CD4-positive, alpha-beta T cell (primary cell): ENCODE measurements around the gene NELFB. TPM values are rescaled to one million over a fixed set of nuclear protein-coding genes. Genes with fewer than 3 reads are reported as not detected.
A peak's percentile ranks its signal among the peaks of the same experiment; 100 is the strongest.

Experiments used
- ATAC-seq: fragments of 200-7000 bp; cut with Tn5 transposase; one replicate; pipeline ENCODE4 v1.10.0; 2022; ENCODE audit warnings: mild to moderate bottlenecking; ENCODE audit not compliant: poor library complexity
- CTCF ChIA-PET: fragments of 350-600 bp; sonication (Branson Sonifier 250); formaldehyde crosslinking; loops from one replicate; lab custom pipeline; 2021; ENCODE audit warnings: antibody characterized with exemption, inconsistent platforms; lab: Charles Lee
- POLR2A ChIA-PET: fragments of 350-600 bp; sonication (Branson Sonifier 250); formaldehyde crosslinking; loops from one replicate; lab custom pipeline; 2021; ENCODE audit warnings: antibody characterized with exemption, inconsistent platforms; lab: Charles Lee
- DNase-seq, 14 experiments: peaks; one replicate each; pipeline ENCODE4 v3.0.0-alpha.2; 2013 to 2020; ENCODE audit warnings: mixed read lengths in 2 of 14
- H3K27ac ChIP-seq, 2 donors: one replicate each; pipeline versions ENCODE4 v1.5.1 to v1.7.0; 2013; ENCODE audit warnings: low read length in 2 of 2, low read depth in 1 of 2, mild to moderate bottlenecking in 1 of 2
- H3K27me3 ChIP-seq, 2 experiments: 1 replicate in 1 of 2; 2 replicates in 1 of 2; pipeline versions ENCODE4 v1.6.1 to v1.7.0; 2013; ENCODE audit warnings: low read length in 2 of 2, control low read depth in 1 of 2, mild to moderate bottlenecking in 1 of 2, moderate library complexity in 1 of 2; ENCODE audit not compliant: insufficient read depth in 2 of 2, control insufficient read depth in 1 of 2
- H3K36me3 ChIP-seq: one replicate; pipeline ENCODE4 v1.6.1; 2013; ENCODE audit warnings: low read length, control low read depth; ENCODE audit not compliant: insufficient read depth
- H3K4me1 ChIP-seq: one replicate; pipeline ENCODE4 v1.6.1; 2013; ENCODE audit warnings: low read length, control low read depth; ENCODE audit not compliant: insufficient read depth
- H3K4me3 ChIP-seq: one replicate; pipeline ENCODE4 v1.5.1; 2013; ENCODE audit warnings: mild to moderate bottlenecking, low read length, moderate library complexity
- H3K9me3 ChIP-seq, 2 experiments: 1 replicate in 1 of 2; 2 replicates in 1 of 2; pipeline versions ENCODE4 v1.6.1 to v1.7.0; 2013; ENCODE audit warnings: low read length in 2 of 2, mild to moderate bottlenecking in 2 of 2, control low read depth in 1 of 2, moderate library complexity in 1 of 2; ENCODE audit not compliant: control insufficient read depth in 1 of 2, insufficient read depth in 1 of 2
- H3K27ac Mint-ChIP-seq: one replicate; pipeline ENCODE4 v1.8.0; 2020; ENCODE audit warnings: mixed read lengths
- H3K27me3 Mint-ChIP-seq: one replicate; pipeline ENCODE4 v1.8.0; 2021; ENCODE audit warnings: mixed read lengths
- H3K36me3 Mint-ChIP-seq: one replicate; pipeline ENCODE4 v1.8.0; 2021; ENCODE audit warnings: low read depth, mixed read lengths
- H3K4me1 Mint-ChIP-seq: one replicate; pipeline ENCODE4 v1.8.0; 2021; ENCODE audit warnings: low read depth, mixed read lengths
- H3K4me3 Mint-ChIP-seq: one replicate; pipeline ENCODE4 v1.8.0; 2020; ENCODE audit warnings: mild to moderate bottlenecking, mixed read lengths
- H3K9me3 Mint-ChIP-seq: one replicate; pipeline ENCODE4 v1.8.0; 2020; ENCODE audit warnings: mixed read lengths
- intact Hi-C, 2 experiments: fragments of 100-400 bp; cut with DNase I in 1 of 2; cut with micrococcal nuclease in 1 of 2; formaldehyde crosslinking; loops; one replicate each; pipeline versions ENCODE4 v1.15.1 to v1.9.0; 2023 to 2025; cut with DNase I, micrococcal nuclease
- total RNA-seq, 174 experiments: library from RNA in 2 of 174; stranded (reverse) in 2 of 174; gene quantifications; one replicate each; pipeline ENCODE4 v1.2.3 and lab custom pipeline; 2021 to 2026
- TF ChIP-seq, protein P1 (sequence below): fragments of 200-600 bp; IDR thresholded peaks from one replicate; pipeline ENCODE4 v1.8.0; 2022; ENCODE audit warnings: antibody characterized with exemption, mild to moderate bottlenecking

NELFB gene
- total RNA-seq, 2 experiments from 2014 or later, result 20.7 to 21.2 TPM

DNA sequence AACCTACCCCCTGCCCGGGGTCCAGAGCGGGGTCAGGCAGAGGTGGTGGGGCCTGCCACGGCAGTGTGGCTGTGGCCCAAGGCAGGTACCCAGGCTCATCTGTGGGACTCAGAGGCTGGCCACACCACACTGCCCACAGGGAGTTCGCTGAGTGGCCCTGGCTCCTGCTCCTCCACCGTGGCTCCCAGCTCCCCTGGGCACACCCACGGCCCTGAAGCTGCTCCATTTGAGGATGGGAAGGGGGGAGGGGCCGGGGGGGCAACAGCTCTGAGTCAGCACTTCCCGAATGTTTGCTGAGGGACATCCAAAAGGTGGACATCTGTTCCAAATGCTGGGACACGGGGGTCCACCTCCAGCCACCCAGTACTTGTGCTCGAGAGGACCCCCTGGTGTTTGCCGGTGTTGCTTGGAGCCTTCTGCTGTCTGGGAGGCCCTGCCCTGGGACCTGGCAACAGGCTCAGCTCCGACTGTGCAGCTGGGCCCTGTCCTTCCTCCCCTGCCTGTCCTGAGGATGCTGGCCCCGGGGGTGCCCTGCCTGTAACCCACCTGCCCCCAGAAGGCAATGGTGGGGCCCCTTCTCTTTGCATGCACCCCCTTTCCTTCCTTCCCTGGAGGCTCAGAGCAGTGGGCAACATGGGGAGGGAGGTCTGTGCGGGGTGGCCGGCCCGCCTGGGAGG is 49.4 kb downstream of the NELFB start:
- peaks cover 49% of the 10 kb centered on the region for H3K4me1 ChIP-seq
- H3K4me3 ChIP-seq, result no peak overlapping the region
- H3K27me3 ChIP-seq, result peaks cover 9 to 15% of the 10 kb centered on the region in 2 experiments
- POLR2A ChIA-PET, result no interaction called here
- DNase-seq (peak in 2 of 14 experiments; percentile 30), ATAC-seq (no peak)
- H3K36me3 Mint-ChIP-seq, result no peaks in the 10 kb centered on the region
- H3K27me3 Mint-ChIP-seq, result peaks cover 8% of the 10 kb centered on the region
- CTCF ChIA-PET, result no interaction called here
- no peak overlapping the region for H3K27ac Mint-ChIP-seq
- no peak overlapping the region for H3K27ac ChIP-seq
- peaks cover 11% of the 10 kb centered on the region for H3K4me1 Mint-ChIP-seq
- no peaks in the 10 kb centered on the region for H3K36me3 ChIP-seq
- H3K4me3 Mint-ChIP-seq, result no peak overlapping the region
- intact Hi-C loops, result loop anchor here in 1 of 2 experiments (5.0 kb wide), 1 partner anchor 158 kb away; no protein-coding TSS in a partner anchor
- peaks cover 0 to 3% of the 10 kb centered on the region in 2 experiments for H3K9me3 ChIP-seq
- H3K9me3 Mint-ChIP-seq, result no peaks in the 10 kb centered on the region
- TF ChIP-seq, protein P1, sequence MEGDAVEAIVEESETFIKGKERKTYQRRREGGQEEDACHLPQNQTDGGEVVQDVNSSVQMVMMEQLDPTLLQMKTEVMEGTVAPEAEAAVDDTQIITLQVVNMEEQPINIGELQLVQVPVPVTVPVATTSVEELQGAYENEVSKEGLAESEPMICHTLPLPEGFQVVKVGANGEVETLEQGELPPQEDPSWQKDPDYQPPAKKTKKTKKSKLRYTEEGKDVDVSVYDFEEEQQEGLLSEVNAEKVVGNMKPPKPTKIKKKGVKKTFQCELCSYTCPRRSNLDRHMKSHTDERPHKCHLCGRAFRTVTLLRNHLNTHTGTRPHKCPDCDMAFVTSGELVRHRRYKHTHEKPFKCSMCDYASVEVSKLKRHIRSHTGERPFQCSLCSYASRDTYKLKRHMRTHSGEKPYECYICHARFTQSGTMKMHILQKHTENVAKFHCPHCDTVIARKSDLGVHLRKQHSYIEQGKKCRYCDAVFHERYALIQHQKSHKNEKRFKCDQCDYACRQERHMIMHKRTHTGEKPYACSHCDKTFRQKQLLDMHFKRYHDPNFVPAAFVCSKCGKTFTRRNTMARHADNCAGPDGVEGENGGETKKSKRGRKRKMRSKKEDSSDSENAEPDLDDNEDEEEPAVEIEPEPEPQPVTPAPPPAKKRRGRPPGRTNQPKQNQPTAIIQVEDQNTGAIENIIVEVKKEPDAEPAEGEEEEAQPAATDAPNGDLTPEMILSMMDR, result no peak

DNA sequence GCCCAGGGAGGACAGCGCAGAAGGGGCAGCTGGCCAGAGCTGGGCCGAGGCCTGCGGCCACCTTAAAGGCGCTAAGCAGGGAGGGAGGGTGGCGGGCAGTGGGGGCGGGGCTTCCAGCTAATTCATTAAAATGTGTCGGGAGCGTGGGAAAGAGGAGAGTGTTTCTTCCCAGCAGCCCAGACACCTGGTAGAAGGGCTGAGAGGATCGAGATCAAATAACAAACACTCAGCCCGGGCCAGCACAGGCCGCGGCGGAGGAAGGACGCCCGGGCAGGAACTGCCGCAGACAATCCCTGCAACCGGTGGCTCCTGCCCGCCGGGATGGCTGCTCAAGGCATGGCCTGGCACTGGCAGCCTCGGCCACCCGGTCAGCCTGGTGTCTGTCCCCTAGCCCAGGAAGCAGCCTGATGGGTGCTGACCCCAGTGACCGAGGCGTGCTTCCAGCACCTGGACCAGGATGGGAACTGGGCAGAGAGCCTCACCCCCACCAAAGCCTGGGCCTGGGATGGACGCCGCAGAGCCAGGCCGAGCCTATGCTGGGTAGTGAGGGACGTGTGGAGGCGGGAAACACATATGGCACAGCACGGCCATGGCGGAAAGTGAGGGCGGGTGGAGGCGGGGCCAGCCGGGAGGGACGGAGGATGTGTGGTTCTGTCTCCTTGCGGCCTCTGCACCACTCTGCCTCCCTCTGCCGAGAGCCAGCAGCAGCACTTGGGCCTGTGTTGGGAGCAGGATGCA is 50.1 kb downstream of the NELFB start:
- Histone ChIP-seq H3K36me3 (no peaks in the 10 kb centered on the region), H3K4me3 (peak overlapping the region; percentile 14), H3K9me3 (peaks cover 0 to 3% of the 10 kb centered on the region in 2 experiments), H3K4me1 (peaks cover 49% of the 10 kb centered on the region), H3K27me3 (peaks cover 2 to 8% of the 10 kb centered on the region in 2 experiments), H3K27ac (no peak overlapping the region)
- ATAC-seq, result peak; percentile 51
- ChIA-PET POLR2A (no interaction called here), CTCF (no interaction called here)
- intact Hi-C loops, result no loop called here
- Mint-ChIP-seq H3K4me1 (peaks cover 11% of the 10 kb centered on the region), H3K36me3 (no peaks in the 10 kb centered on the region), H3K9me3 (no peaks in the 10 kb centered on the region), H3K4me3 (peak overlapping the region; percentile 71), H3K27me3 (peaks cover 5% of the 10 kb centered on the region), H3K27ac (no peak overlapping the region)
- peak; percentile 33 to 77 (median 57) for DNase-seq
- TF ChIP-seq, protein P1, result no peak

DNA sequence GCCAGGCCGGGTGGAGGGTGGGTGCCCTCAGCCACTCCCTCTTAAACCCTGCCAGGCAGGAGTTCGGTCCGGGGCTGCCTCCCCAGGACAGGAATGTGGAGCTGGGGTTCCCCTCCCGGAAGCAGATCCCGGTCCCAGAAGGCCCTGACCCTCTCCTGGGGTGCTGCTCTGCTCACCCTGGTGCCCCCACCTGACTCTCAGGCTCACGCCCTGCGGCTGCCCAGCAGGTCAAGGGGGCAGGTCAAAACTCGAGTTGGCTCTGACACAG is 50.6 kb downstream of the NELFB start:
- POLR2A ChIA-PET, result no interaction called here
- Mint-ChIP-seq H3K9me3 (no peaks in the 10 kb centered on the region), H3K27ac (no peak overlapping the region), H3K27me3 (peaks cover 2% of the 10 kb centered on the region), H3K4me3 (peak overlapping the region; percentile 71), H3K36me3 (no peaks in the 10 kb centered on the region), H3K4me1 (peaks cover 8% of the 10 kb centered on the region)
- intact Hi-C loops, result no loop called here
- H3K4me3 ChIP-seq, result peak overlapping the region; percentile 14
- H3K36me3 ChIP-seq, result no peaks in the 10 kb centered on the region
- H3K27me3 ChIP-seq, result peaks cover 0 to 3% of the 10 kb centered on the region in 2 experiments
- peaks cover 45% of the 10 kb centered on the region for H3K4me1 ChIP-seq
- no peak for DNase-seq
- ATAC-seq, result no peak
- H3K9me3 ChIP-seq, result peaks cover 0 to 3% of the 10 kb centered on the region in 2 experiments
- CTCF ChIA-PET, result no interaction called here
- TF ChIP-seq, protein P1, result no peak
- no peak overlapping the region for H3K27ac ChIP-seq
